GM12878 (cell line): ENCODE measurements around the gene ZBTB38. TPM values are rescaled to one million over a fixed set of nuclear protein-coding genes. Genes with fewer than 3 reads are reported as not detected.

Source experiments
- ATAC-seq: fragments of 200-7000 bp; cut with Tn5 transposase; 3 replicates; pipeline ENCODE4 v1.9.1; 2020; ENCODE audit warnings: mild to moderate bottlenecking, moderate library complexity
- BruUV-seq: library from RNA; stranded (reverse); fragments of 400-500 nt; replicated peaks from 2 replicates; lab custom pipeline; 2021; lab: Mats Ljungman, UMichigan
- CTCF ChIA-PET: fragments of 300-600 bp; sonication (Branson Sonifier 250); formaldehyde crosslinking; extraction: SDS; loops from one replicate; lab custom pipeline; 2021; ENCODE audit warnings: inconsistent platforms; lab: Yijun Ruan, JAX
- POLR2A ChIA-PET: fragments of 350-600 bp; formaldehyde crosslinking; extraction: SDS; loops from one replicate; lab custom pipeline; 2021; ENCODE audit warnings: inconsistent platforms; lab: Charles Lee
- RAD21 ChIA-PET: fragments of 300-600 bp; sonication (Branson Sonifier 250); formaldehyde crosslinking; loops from one replicate; lab custom pipeline; 2023; ENCODE audit warnings: antibody characterized with exemption; ENCODE audit not compliant: unreplicated experiment; lab: Charles Lee
- SMC1A ChIA-PET: fragments of 300-600 bp; sonication (Branson Sonifier 250); formaldehyde crosslinking; loops from one replicate; lab custom pipeline; 2023; ENCODE audit not compliant: unreplicated experiment, uncharacterized antibody; lab: Charles Lee
- DNase-seq: peaks from one replicate; pipeline ENCODE4 v3.0.0-alpha.2; 2011; ENCODE audit warnings: low read depth, low spot score
- FAIRE-seq: peaks from 3 replicates; lab custom pipeline; 2011; peaks lifted over from hg19 to GRCh38; lab: Jason Lieb, UNC
- H2AFZ ChIP-seq: 2 replicates; pipeline ENCODE4 v1.6.0; 2011; ENCODE audit warnings: low read depth, low read length, control low read depth; ENCODE audit not compliant: control insufficient read depth
- H3K27ac ChIP-seq: 2 replicates; pipeline ENCODE4 v1.5.1; 2011; ENCODE audit warnings: control low read depth; ENCODE audit not compliant: control insufficient read depth, insufficient read depth
- H3K27me3 ChIP-seq, 2 experiments: replicated peaks in 1 of 2; 2 replicates each; pipeline versions ENCODE4 v1.6.0 to v1.6.1; 2011; ENCODE audit warnings: low read length in 1 of 2; ENCODE audit not compliant: control insufficient read depth in 2 of 2, insufficient read depth in 2 of 2
- H3K36me3 ChIP-seq, 2 experiments: 2 replicates each; pipeline ENCODE4 v1.5.1; 2011; ENCODE audit warnings: low read length in 1 of 2; ENCODE audit not compliant: control insufficient read depth in 2 of 2, insufficient read depth in 2 of 2
- H3K4me1 ChIP-seq: 2 replicates; pipeline ENCODE4 v1.6.1; 2011; ENCODE audit warnings: mild to moderate bottlenecking, low read length, moderate library complexity, mixed read lengths; ENCODE audit not compliant: control insufficient read depth, insufficient read depth
- H3K4me2 ChIP-seq: 2 replicates; pipeline ENCODE4 v1.6.0; 2011; ENCODE audit warnings: control low read depth; ENCODE audit not compliant: control insufficient read depth, insufficient read depth
- H3K4me3 ChIP-seq: fragments of 200-600 bp; sonication (generic); 2 replicates; pipeline ENCODE4 v1.5.1; 2016
- H3K79me2 ChIP-seq: 2 replicates; pipeline ENCODE4 v1.6.0; 2011; ENCODE audit warnings: low read length; ENCODE audit not compliant: control insufficient read depth, insufficient read depth
- H3K9ac ChIP-seq: 2 replicates; pipeline ENCODE4 v1.8.0; 2011; ENCODE audit warnings: low read length, control low read depth, mixed read lengths; ENCODE audit not compliant: control insufficient read depth, insufficient read depth
- H3K9me3 ChIP-seq: replicated peaks from 3 replicates; pipeline ENCODE4 v1.5.1; 2011; ENCODE audit warnings: mild to moderate bottlenecking, low read length; ENCODE audit not compliant: control insufficient read depth, insufficient read depth
- H4K20me1 ChIP-seq: 2 replicates; pipeline ENCODE4 v1.6.0; 2011; ENCODE audit not compliant: control insufficient read depth, insufficient read depth
- ASH2L ChIP-seq: fragments of 300-600, 200-600 bp; sonication (generic); IDR thresholded peaks from 2 replicates; pipeline ENCODE4 v1.6.1; 2017; ENCODE audit warnings: low read depth, mild to moderate bottlenecking, borderline replicate concordance
- BRCA1 ChIP-seq: IDR thresholded peaks from 2 replicates; pipeline ENCODE4 v1.6.1; 2011; ENCODE audit warnings: low read depth, low read length, improper control_type of control experiment
- CBFB ChIP-seq: IDR thresholded peaks from 2 replicates; pipeline ENCODE4 v1.6.1; 2016; ENCODE audit warnings: antibody characterized with exemption, low read depth
- CBX5 ChIP-seq: sonication (generic); IDR thresholded peaks from 2 replicates; pipeline ENCODE4 v1.6.1; 2016; ENCODE audit warnings: low read depth, moderate library complexity, mild to moderate bottlenecking, inconsistent platforms
- CREB1 ChIP-seq: IDR thresholded peaks from 2 replicates; pipeline ENCODE4 v1.6.1; 2012; ENCODE audit warnings: low read depth, mild to moderate bottlenecking, inconsistent platforms
- EP300 ChIP-seq, 2 experiments: fragments of 150-350 bp in 1 of 2; IDR thresholded peaks; 2 replicates each; pipeline ENCODE4 v1.6.1; 2011 to 2012; ENCODE audit warnings: low read depth in 2 of 2, low read length in 2 of 2, borderline replicate concordance in 1 of 2, improper control_type of control experiment in 1 of 2, inconsistent platforms in 1 of 2; ENCODE audit not compliant: control insufficient read depth in 1 of 2
- FOXM1 ChIP-seq: IDR thresholded peaks from 2 replicates; pipeline ENCODE4 v1.6.1; 2012; ENCODE audit warnings: low read depth, mild to moderate bottlenecking, inconsistent platforms, low read length, moderate library complexity
- HCFC1 ChIP-seq: fragments of 150-350 bp; IDR thresholded peaks from 2 replicates; pipeline ENCODE4 v1.6.1; 2014; ENCODE audit warnings: low read length
- IKZF1 ChIP-seq: fragments of 450-650 bp; conservative IDR thresholded peaks from 2 replicates; pipeline ENCODE4 v1.6.1; 2017; ENCODE audit warnings: antibody characterized with exemption, mild to moderate bottlenecking
- IKZF2 ChIP-seq, 2 experiments: fragments of 450-650 bp; IDR thresholded peaks; 2 replicates each; pipeline ENCODE4 v1.6.1; 2017; ENCODE audit warnings: mild to moderate bottlenecking in 2 of 2, moderate library complexity in 2 of 2
- MYB ChIP-seq: fragments of 150-350 bp; IDR thresholded peaks from 2 replicates; pipeline ENCODE4 v1.6.1; 2014; ENCODE audit warnings: mild to moderate bottlenecking, low read depth, low read length, borderline replicate concordance
- MYC ChIP-seq: IDR thresholded peaks from 2 replicates; pipeline ENCODE4 v1.6.1; 2011; ENCODE audit warnings: mild to moderate bottlenecking, low read length, moderate library complexity, inconsistent platforms; ENCODE audit not compliant: insufficient read depth, insufficient replicate concordance, insufficient read length, severe bottlenecking
- POLR2AphosphoS2 ChIP-seq: IDR thresholded peaks from 2 replicates; pipeline ENCODE4 v1.6.1; 2011; ENCODE audit warnings: low read depth, mild to moderate bottlenecking, low read length, improper control_type of control experiment, moderate library complexity
- RUNX3 ChIP-seq: IDR thresholded peaks from 2 replicates; pipeline ENCODE4 v1.6.1; 2012; ENCODE audit warnings: low read length, inconsistent platforms
- SP1 ChIP-seq: IDR thresholded peaks from one replicate; pipeline ENCODE4 v1.6.1; 2011; ENCODE audit warnings: low read depth, low read length
- SREBF2 ChIP-seq: IDR thresholded peaks from 2 replicates; pipeline ENCODE4 v1.6.1; 2012; ENCODE audit warnings: mild to moderate bottlenecking, low read length
- WRNIP1 ChIP-seq: IDR thresholded peaks from 2 replicates; pipeline ENCODE4 v1.6.1; 2011; ENCODE audit warnings: low read depth, low read length, improper control_type of control experiment, borderline replicate concordance
- WGBS: methylation state at CpG from one replicate; pipeline ENCODE4 v1.1.6; 2016; ENCODE audit warnings: low lambda C conversion rate; ENCODE audit not compliant: insufficient replicate concordance, insufficient coverage; ENCODE audit errors: missing lambda C conversion rate; 5-methylcytosine and 5-hydroxymethylcytosine counted together
- in situ Hi-C: fragments of 300-500 bp; cut with MboI; formaldehyde crosslinking; loops from 9 replicates; pipeline ENCODE4 v1.14.3; 2018; ENCODE audit warnings: mixed read lengths
- intact Hi-C: fragments of 100-400 bp; cut with micrococcal nuclease; formaldehyde crosslinking; loops from one replicate; pipeline ENCODE4 v1.14.2; 2022; ENCODE audit not compliant: unreplicated experiment
- polyA plus RNA-seq, 11 experiments: library from polyadenylated mRNA; depleted of rRNA in 4 of 11; unstranded in 6 of 11; stranded (reverse) in 5 of 11; fragments of >200 nt; fragmentation: Nextera tagmentation in 4 of 11; fragmentation: Illumina TruSeq in 1 of 11; extraction: Ambion mirVana in 4 of 11; extraction: Trizol in 1 of 11; gene quantifications; 1 replicate in 1 of 11; 2 replicates in 10 of 11; pipeline versions ENCODE4 v1.2.1 to v1.2.3, GENCODE V29; 2011 to 2016; ENCODE audit warnings: inconsistent platforms in 2 of 11, missing spikeins in 2 of 11, low read depth in 1 of 11
- total RNA-seq, 4 experiments: library from RNA; depleted of rRNA in 3 of 4; stranded (reverse); fragments of >200 nt in 3 of 4; fragmentation: Illumina TruSeq in 1 of 4; extraction: Trizol in 1 of 4; gene quantifications; 2 replicates each; pipeline versions ENCODE4 v1.2.1 to v1.2.3, GENCODE V29; 2013 to 2021
- TF ChIP-seq, protein P1 (sequence below): IDR thresholded peaks from 2 replicates; pipeline ENCODE4 v1.6.1; 2012; ENCODE audit warnings: low read depth, low read length, improper control_type of control experiment

The ZBTB38 gene
- total and polyA plus RNA-seq, 10 of the 15 experiments (the other 5 are each of a cell fraction or from before 2014, with no cell fraction given): 34.2 to 115 (median 88.6) TPM

DNA sequence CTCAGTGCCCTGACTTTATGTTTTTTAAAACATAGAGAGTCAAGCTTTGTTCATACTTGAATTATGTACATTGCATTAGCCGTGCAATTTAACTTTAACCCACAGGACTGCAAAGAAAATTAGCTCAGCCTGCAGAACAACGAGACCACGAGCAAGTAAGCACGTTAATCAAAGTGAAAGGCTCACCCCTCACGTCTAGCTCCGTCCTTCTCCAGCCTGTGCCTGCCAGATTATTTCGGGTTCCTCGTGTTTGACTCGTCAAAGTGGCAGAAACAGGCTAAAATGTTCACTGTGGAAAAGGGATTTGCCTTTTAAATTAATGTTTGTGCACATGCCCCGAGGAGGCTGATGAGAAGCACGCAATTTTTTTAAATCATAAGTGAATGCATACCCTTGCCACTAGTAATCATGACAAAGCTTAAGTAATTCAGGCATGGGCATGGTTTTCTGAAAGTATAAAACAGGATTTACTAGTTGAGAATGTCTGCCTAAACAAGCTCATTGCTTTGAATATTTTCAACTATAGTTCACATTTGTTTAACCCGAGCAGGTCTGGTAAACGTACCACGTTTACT is 15.3 kb downstream of the ZBTB38 start (continued):
- TF ChIP-seq EP300 (IDR thresholded peaks at IDR 0.05; ENCODE audit: borderline replicate concordance in 1 of 2, control insufficient read depth in 1 of 2, low read depth in 2 of 2, low read length in 2 of 2) (no peak), BRCA1 (no peak), WRNIP1 (0 out of 2 replicates have a peak, but pooled peaks have one; percentile 57), CBX5 (no peak), HCFC1 (no peak), MYC (no peak), POLR2AphosphoS2 (no peak), ASH2L (no peak), SP1 (no peak), IKZF1 (no peak), FOXM1 (no peak)
- TF ChIP-seq, protein P1, sequence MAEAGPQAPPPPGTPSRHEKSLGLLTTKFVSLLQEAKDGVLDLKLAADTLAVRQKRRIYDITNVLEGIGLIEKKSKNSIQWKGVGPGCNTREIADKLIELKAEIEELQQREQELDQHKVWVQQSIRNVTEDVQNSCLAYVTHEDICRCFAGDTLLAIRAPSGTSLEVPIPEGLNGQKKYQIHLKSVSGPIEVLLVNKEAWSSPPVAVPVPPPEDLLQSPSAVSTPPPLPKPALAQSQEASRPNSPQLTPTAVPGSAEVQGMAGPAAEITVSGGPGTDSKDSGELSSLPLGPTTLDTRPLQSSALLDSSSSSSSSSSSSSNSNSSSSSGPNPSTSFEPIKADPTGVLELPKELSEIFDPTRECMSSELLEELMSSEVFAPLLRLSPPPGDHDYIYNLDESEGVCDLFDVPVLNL: no peak

DNA sequence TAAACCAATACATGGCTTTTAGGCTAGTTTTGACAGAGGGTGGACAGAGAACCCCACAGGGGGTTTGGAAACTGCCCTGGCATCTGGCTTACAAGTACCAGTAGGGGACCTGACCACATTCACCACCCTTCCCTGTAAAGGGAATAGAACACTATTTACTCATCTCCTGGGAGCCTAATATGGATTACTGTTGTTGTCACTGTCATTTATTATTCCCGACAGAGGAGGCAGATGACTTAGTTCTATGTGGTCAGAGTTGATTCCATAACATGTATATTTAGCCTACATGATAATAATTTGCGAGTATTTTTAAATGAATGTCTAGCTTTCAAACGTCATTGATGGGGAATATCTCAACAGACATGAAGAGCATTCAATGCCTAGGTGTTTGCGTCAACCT is 15.9 kb downstream of the ZBTB38 start:
- no peak for FAIRE-seq
- H3K4me1 ChIP-seq: peaks cover 38% of the 10 kb centered on the region
- CTCF ChIA-PET: interaction anchor here (1.2 to 7.0 kb wide), 13 partner anchors 8 to 73 kb away, joined by 3 to 87 read pairs (median 9); no protein-coding TSS in a partner anchor
- RAD21 ChIA-PET: interaction anchor here (0.8 to 14.4 kb wide), 13 partner anchors 8 to 72 kb away, joined by 3 to 387 read pairs (median 17); no protein-coding TSS in a partner anchor
- SMC1A ChIA-PET: interaction anchor here (0.6 to 19.8 kb wide), 17 partner anchors 8 to 72 kb away, joined by 3 to 573 read pairs (median 16); no protein-coding TSS in a partner anchor
- H3K27me3 ChIP-seq: no peaks in the 10 kb centered on the region
- 6% methylated on average over 4 of the region's 4 CpGs for WGBS
- no TSS peak for BruUV-seq
- H3K9me3 ChIP-seq: no peaks in the 10 kb centered on the region
- TF ChIP-seq RUNX3 (peak; percentile 35; the same call in 1 of the 2 replicates), IKZF2 (IDR thresholded peaks at IDR 0.05) (0 out of 4 replicates have a peak, but pooled peaks of 1 of the 2 experiments have one; percentile 24), CBFB (0 out of 2 replicates have a peak, but pooled peaks have one; percentile 25), SREBF2 (no peak), CREB1 (peak; percentile 20; the same call in 1 of the 2 replicates), MYB (no peak), MYC (no peak), IKZF1 (peak; percentile 42; the same call in 1 of the 2 replicates)
- TF ChIP-seq, all 136 proteins: peak for 5
- H3K79me2 ChIP-seq: peaks cover 81% of the 10 kb centered on the region
- no peak overlapping the region; the same call in 1 of the 2 replicates for H2AFZ ChIP-seq
- in situ Hi-C loops (no loop called here), intact Hi-C loops (no loop called here)
- H3K36me3 ChIP-seq: no peaks in the 10 kb centered on the region
- peak overlapping the region; percentile 76 for H3K9ac ChIP-seq
- H4K20me1 ChIP-seq: no peaks in the 10 kb centered on the region
- POLR2A ChIA-PET: interaction anchor here (0.8 to 18.5 kb wide), 11 partner anchors 8 to 68 kb away, joined by 3 to 453 read pairs (median 4); no protein-coding TSS in a partner anchor
- DNase-seq (no peak), ATAC-seq (no peak)
- peak overlapping the region; percentile 94 for H3K27ac ChIP-seq
- peak overlapping the region; percentile 67 for H3K4me3 ChIP-seq
- H3K4me2 ChIP-seq: peak overlapping the region; percentile 90
